Fibroblast of lung (primary cell): ENCODE data around the gene IBA57. TPM values are rescaled to one million over a fixed set of nuclear protein-coding genes. Genes with fewer than 3 reads are reported as not detected.

Source experiments
- DNase-seq, 2 donors: peaks; one replicate each; pipeline versions ENCODE4 v3.0.0 to v3.0.0-alpha.2; 2010; ENCODE audit warnings: low read depth in 2 of 2
- H2AFZ ChIP-seq: 2 replicates; pipeline ENCODE4 v1.5.1; 2012; ENCODE audit warnings: low read length, control low read depth, inconsistent platforms
- H3K27ac ChIP-seq: 2 replicates; pipeline ENCODE4 v1.5.1; 2011; ENCODE audit warnings: low read length, control low read depth; ENCODE audit not compliant: insufficient read depth
- H3K27me3 ChIP-seq: 2 replicates; pipeline ENCODE4 v1.5.1; 2011; ENCODE audit warnings: mild to moderate bottlenecking, low read length; ENCODE audit not compliant: control insufficient read depth, insufficient read depth
- H3K36me3 ChIP-seq: 2 replicates; pipeline ENCODE4 v1.5.1; 2011; ENCODE audit warnings: low read length; ENCODE audit not compliant: control insufficient read depth, insufficient read depth
- H3K4me1 ChIP-seq: 2 replicates; pipeline ENCODE4 v1.5.1; 2011; ENCODE audit warnings: low read length; ENCODE audit not compliant: control insufficient read depth, insufficient read depth; ENCODE audit errors: extremely low read depth
- H3K4me2 ChIP-seq: 2 replicates; pipeline ENCODE4 v1.5.1; 2011; ENCODE audit warnings: low read length, control low read depth; ENCODE audit not compliant: insufficient read depth; ENCODE audit errors: extremely low read depth
- H3K4me3 ChIP-seq, 4 experiments: fragments of 200-600 bp in 1 of 4; sonication (generic) in 1 of 4; replicated peaks in 1 of 4; 2 replicates each; pipeline ENCODE4 v1.5.1; 2011 to 2016; ENCODE audit warnings: low read length in 4 of 4, low read depth in 3 of 4, mild to moderate bottlenecking in 3 of 4, control low read depth in 2 of 4, inconsistent platforms in 1 of 4, mixed read lengths in 1 of 4; ENCODE audit not compliant: insufficient read depth in 1 of 4; ENCODE audit errors: control extremely low read depth in 1 of 4
- H3K79me2 ChIP-seq: 2 replicates; pipeline ENCODE4 v1.5.1; 2012; ENCODE audit warnings: mild to moderate bottlenecking, low read length, inconsistent platforms; ENCODE audit not compliant: control insufficient read depth, insufficient read depth
- H3K9ac ChIP-seq: 2 replicates; pipeline ENCODE4 v1.5.1; 2011; ENCODE audit warnings: mild to moderate bottlenecking, low read length, control low read depth; ENCODE audit not compliant: insufficient read depth
- H3K9me3 ChIP-seq: 2 replicates; pipeline ENCODE4 v1.5.1; 2012; ENCODE audit warnings: low read depth, low read length; ENCODE audit not compliant: control insufficient read depth, insufficient read depth
- H4K20me1 ChIP-seq: 2 replicates; pipeline ENCODE4 v1.5.1; 2011; ENCODE audit warnings: low read length; ENCODE audit not compliant: control insufficient read depth, insufficient read depth; ENCODE audit errors: extremely low read depth
- EZH2 ChIP-seq: IDR thresholded peaks from 2 replicates; pipeline ENCODE4 v1.5.1; 2012; ENCODE audit warnings: low read length, control low read depth, mild to moderate bottlenecking; ENCODE audit errors: missing control alignments
- polyA plus RNA-seq, 2 donors: library from polyadenylated mRNA; depleted of rRNA in 1 of 2; stranded (reverse) in 1 of 2; unstranded in 1 of 2; fragments of >200 nt; gene quantifications; 2 replicates each; pipeline ENCODE4 v1.2.1, GENCODE V29; 2011 to 2012; ENCODE audit warnings: missing spikeins in 1 of 2
- total RNA-seq: library from RNA; depleted of rRNA; stranded (reverse); fragments of >200 nt; gene quantifications from 2 replicates; pipeline ENCODE4 v1.2.1, GENCODE V29; 2014
- TF ChIP-seq, protein P1 (sequence below), 2 donors: IDR thresholded peaks in 1 of 2; conservative IDR thresholded peaks in 1 of 2; 1 replicate in 1 of 2; 2 replicates in 1 of 2; pipeline ENCODE4 v1.5.1; 2011 to 2012; ENCODE audit warnings: low read length in 2 of 2, control low read depth in 1 of 2, inconsistent platforms in 1 of 2, low read depth in 1 of 2, mild to moderate bottlenecking in 1 of 2

IBA57 gene
- total and polyA plus RNA-seq, 2 donors (not counting 1 experiment from before 2014, with no cell fraction given): 1.4 to 3.8 TPM

- Histone ChIP-seq H3K36me3 (no peaks in the 10 kb centered on the region), H3K4me1 (peaks cover 3% of the 10 kb centered on the region), H2AFZ (no peak overlapping the region), H3K9ac (no peak overlapping the region), H3K27ac (no peak overlapping the region), H3K79me2 (no peaks in the 10 kb centered on the region), H3K9me3 (no peaks in the 10 kb centered on the region), H3K4me3 (no peak overlapping the region), H3K27me3 (no peaks in the 10 kb centered on the region), H3K4me2 (no peak overlapping the region), H4K20me1 (no peaks in the 10 kb centered on the region)
- DNase-seq: peak in 1 of 2 donors; percentile 50
- TF ChIP-seq, protein P1, sequence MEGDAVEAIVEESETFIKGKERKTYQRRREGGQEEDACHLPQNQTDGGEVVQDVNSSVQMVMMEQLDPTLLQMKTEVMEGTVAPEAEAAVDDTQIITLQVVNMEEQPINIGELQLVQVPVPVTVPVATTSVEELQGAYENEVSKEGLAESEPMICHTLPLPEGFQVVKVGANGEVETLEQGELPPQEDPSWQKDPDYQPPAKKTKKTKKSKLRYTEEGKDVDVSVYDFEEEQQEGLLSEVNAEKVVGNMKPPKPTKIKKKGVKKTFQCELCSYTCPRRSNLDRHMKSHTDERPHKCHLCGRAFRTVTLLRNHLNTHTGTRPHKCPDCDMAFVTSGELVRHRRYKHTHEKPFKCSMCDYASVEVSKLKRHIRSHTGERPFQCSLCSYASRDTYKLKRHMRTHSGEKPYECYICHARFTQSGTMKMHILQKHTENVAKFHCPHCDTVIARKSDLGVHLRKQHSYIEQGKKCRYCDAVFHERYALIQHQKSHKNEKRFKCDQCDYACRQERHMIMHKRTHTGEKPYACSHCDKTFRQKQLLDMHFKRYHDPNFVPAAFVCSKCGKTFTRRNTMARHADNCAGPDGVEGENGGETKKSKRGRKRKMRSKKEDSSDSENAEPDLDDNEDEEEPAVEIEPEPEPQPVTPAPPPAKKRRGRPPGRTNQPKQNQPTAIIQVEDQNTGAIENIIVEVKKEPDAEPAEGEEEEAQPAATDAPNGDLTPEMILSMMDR (conservative IDR thresholded peaks at IDR 0.05 in 1 of 2, IDR thresholded peaks at IDR 0.05 in 1 of 2; ENCODE audit: low read depth in 1 of 2, low read length in 2 of 2): no peak
- no peak for TF ChIP-seq EZH2
Observed at GRCh38 chr1:228162286-228163006, 3.2 kb upstream of the IBA57 start.

DNA sequence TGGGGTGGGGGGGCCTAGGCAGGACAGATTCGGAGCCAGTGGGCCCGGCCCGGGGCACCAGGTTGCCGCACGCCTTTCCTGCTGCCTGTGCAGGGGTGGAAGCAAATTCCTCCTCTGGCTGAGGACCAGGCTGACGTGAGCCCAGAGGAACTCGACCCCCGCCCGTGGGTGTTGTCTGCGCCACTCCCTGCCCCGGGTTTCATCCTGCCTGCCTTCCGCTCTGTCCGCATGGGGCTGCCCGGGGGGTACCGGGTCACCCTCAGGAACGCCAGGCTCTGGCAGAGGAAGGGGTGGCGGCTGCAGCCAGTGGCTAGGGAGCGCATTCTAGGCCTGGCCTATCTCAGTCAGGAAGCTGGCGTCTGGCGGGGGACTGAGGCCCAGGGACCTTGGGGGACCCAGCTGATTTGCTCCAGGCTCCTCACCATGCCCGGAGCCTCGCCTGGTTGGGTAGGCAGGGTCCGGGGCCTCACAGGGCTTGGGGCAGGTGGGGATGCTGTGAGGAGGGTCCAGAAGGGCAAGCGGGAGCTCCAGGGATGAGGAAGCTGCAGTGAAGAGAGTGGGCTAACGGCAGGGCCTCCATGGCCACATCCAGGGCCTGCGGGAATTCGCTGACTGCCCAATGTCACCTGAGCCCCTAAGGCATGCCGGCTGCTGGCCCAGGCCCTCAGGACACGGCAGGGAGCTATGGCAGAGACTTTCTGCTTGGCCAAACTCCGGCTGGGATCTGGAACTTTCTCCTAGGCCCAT lies 2.4 kb upstream of the IBA57 start:
- no peak overlapping the region for H2AFZ ChIP-seq

More for the DNA sequence above, 2.4 kb upstream of the IBA57 start:
- no peaks in the 10 kb centered on the region for H3K79me2 ChIP-seq
- peaks cover 3% of the 10 kb centered on the region for H3K4me1 ChIP-seq
- no peaks in the 10 kb centered on the region for H3K36me3 ChIP-seq
- no peak overlapping the region for H3K27ac ChIP-seq
- H3K27me3 ChIP-seq: no peaks in the 10 kb centered on the region
- TF ChIP-seq EZH2: no peak
- TF ChIP-seq, protein P1 (conservative IDR thresholded peaks at IDR 0.05 in 1 of 2, IDR thresholded peaks at IDR 0.05 in 1 of 2; ENCODE audit: low read depth in 1 of 2, low read length in 2 of 2): no peak
- DNase-seq: peak in 1 of 2 donors; percentile 78
- H3K4me3 ChIP-seq: no peak overlapping the region
- H3K4me2 ChIP-seq: no peak overlapping the region
- no peaks in the 10 kb centered on the region for H4K20me1 ChIP-seq
- no peak overlapping the region for H3K9ac ChIP-seq
- H3K9me3 ChIP-seq: no peaks in the 10 kb centered on the region
